Measurements from ENCODE around the gene MYO5A. TPM values are rescaled to one million over a fixed set of nuclear protein-coding genes. Genes with fewer than 3 reads are reported as not detected.

The MYO5A gene
- total RNA-seq, 2 donors from 2014 or later = 5.9 to 7.9 TPM

GRCh38 chr15:52258461-52258860 lies 270.2 kb downstream of the MYO5A start:
- ATAC-seq (no peak), DNase-seq (no peak)
- intact Hi-C loops (cut with DNase I, micrococcal nuclease) = loop anchor here in 1 of 2 donors (5.0 to 10.0 kb wide), 2 partner anchors 86 to 479 kb away; no protein-coding TSS in a partner anchor

DNA sequence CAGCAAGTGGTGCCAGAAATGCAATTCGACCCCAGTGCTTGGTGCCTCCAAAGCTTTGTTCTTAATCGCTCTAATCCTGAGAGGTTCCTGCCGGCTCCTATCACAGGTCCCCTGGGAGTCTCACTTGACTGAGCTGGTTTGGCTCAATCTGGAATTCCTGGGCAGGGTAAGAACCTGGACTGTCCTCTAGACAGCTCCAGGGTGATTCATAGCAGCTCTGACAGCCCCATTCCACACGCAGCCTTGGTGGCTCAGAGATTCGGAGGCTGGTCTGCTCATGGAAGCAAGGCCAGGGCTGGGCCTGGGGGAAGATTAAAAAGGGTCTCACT lies 271.0 kb downstream of the MYO5A start:
- intact Hi-C loops (cut with DNase I, micrococcal nuclease) = loop anchor here in 1 of 2 donors (5.0 to 10.0 kb wide), 2 partner anchors 87 to 480 kb away; no protein-coding TSS in a partner anchor
- DNase-seq (no peak), ATAC-seq (no peak)

Small RNA genes lying within 50 kb of the gene (microRNA-seq; reads per million reads assigned to microRNA genes)
- 2.7 to 5.9 reads per million in 2 donors for gene MIR1266

Other genes starting within 250 kb of the MYO5A start
- gene MYO5C, start 233.1 kb downstream of the MYO5A start, total RNA-seq = 10 to 100 TPM; 73.9 to 90.9 TPM
- 10 to 100 TPM; 86.5 to 99.5 TPM for gene ARPP19, start 40.1 kb upstream of the MYO5A start, total RNA-seq
- 10 to 100 TPM; 46.4 to 59.0 TPM for gene ATOSA, start 150.5 kb upstream of the MYO5A start, total RNA-seq